HG02852 (cell line): ENCODE results near the gene ALPI.

ENCODE experiments used
- ATAC-seq: cut with Tn5 transposase; IDR thresholded peaks from one replicate; pipeline ENCODE4 v1.9.1; 2021; ENCODE audit warnings: mild to moderate bottlenecking, moderate library complexity; ENCODE audit not compliant: unreplicated experiment

The ALPI gene

DNA sequence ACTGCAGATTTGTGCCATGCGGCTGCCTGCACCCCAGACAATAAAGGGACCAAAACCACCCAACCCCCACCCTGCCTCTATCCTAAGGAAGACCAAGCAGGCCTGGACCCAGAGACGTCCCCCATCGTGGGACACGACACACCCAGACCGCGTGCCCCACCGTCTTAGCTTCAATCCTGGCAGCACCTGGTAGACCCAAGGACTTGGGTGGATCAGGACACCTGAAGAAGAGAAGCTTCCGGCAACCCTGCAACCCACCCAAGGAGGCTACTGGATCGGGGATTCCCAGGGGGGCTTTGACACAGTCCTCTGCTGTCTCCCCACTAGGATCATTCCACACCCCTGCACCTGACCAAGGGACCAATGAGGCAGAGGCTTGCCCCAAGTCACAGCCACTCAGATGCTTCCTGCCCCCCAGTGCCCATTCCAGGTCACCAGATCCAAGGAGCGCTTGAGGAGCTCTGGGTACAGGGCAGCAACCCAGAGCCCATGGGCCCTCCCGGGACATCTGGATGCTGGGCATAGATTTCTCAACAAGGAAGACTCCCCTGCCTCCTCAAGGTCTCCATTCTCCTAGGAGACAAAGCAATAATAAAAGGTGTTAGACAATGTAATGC, 3.6 kb downstream of the ALPI start:
- ATAC-seq, result no peak

DNA sequence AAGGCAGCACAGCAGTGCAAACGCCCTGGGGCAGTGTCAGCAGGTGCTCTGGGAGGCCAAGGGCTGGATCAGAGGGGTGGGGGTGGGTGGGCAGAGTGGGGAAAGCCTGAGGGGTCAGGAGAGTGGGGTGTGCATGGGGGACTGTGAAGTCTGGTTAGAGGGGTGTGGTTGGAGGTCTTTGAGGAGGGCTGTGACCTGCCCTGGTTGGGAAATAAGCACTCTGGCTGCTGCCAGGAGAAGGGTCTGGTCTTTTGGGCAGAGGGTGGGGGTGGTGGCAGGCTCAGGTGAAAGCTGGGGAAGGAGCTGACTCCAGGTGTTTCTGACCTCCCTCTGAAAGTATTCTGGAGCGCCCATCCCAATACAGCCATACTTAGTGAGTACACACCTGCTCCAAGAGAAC, 4.2 kb downstream of the ALPI start:
- no peak for ATAC-seq

DNA sequence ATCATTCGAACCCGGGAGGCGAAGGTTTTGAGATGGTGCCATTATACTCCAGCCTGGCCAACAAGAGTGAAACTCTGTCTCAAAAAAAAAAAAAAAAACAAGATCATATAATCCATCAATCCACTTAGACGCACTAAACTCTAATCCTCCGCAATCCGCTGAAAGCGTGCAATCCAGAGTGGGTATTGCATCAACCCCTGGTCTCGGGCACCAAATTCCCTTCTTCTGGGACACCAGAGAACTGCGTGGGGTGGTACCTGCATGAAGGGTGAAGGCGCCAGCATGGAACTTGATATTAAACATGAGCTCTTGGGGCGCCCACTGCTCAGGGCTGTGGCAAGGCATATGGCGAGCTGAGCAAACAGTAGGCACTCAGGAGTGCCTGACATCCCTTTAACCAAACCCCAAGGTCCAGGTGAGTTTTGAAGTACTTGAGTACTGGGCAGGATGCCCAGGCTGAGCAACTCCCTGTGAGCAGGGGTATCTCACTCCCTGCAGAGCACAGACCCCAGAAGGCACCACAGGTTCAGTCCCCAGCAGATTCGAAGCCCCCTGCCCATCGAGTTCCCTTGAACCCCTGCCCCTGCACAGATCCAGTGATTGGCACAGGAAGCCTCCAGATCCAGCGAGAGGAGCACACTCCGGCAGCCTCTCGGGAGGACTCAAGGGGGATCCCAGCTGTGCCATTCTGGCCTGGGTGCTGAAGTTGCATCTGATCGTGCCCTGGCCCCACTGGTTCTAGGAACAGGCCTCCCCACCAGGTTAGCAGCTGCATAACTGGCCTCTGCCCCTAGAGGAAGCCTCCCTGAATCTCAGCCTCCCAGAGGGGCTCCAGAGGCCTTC, 8.0 kb downstream of the ALPI start:
- ATAC-seq, result no peak

DNA sequence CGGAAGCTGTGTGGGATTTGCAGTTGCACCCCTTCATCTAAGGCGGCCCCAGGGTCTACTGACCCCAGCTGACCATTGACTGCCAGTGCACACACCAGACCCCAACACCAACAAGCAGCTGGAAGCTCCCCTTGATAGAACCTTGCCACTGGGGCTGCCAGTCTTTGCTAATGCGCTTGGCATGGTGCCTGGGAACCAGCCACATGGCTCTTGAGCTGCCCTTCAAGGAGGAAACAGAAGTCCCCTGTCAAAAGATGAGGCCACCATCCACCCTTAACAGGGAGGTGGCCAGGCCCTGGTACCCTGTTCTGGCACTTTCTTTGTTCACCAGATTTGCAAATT, 8.6 kb downstream of the ALPI start:
- no peak for ATAC-seq

DNA sequence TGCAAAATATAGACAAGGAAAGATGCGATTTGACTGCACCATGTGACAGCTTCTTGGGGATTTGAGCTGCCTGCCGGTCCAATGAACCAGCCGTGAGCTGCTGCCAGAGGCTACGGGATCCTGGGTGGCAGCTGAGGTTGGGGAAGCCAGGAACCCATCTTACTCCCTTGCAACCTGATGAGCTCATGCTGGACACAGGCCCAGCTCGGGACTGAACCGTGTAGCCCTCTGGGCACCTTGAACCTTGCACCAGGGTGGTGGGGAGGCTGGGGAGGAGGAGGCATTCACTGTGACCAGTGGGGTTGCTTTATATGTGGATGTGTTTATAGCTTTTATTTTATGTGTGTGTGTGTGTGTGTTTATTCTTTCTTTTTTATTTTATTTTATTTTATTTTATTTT, 9.1 kb downstream of the ALPI start:
- no peak for ATAC-seq

DNA sequence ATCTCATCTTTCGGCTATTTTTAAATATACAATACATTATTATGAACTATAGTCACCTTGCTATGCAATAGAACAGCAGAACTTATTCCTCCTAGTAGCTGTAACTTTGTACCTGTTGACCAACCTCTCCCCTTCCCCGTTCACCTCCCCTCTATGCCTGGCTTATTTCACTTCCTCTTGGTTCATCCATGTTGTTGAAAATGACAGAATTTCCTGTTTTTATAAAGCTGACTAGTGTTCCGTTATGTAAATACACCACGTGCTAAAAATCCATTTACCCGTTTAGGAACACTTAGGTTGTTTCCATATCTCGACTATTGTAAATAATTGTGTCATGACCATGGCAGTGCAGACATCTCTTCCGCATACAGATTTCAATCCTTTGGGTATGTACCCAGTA, 10.3 kb downstream of the ALPI start:
- no peak for ATAC-seq

DNA sequence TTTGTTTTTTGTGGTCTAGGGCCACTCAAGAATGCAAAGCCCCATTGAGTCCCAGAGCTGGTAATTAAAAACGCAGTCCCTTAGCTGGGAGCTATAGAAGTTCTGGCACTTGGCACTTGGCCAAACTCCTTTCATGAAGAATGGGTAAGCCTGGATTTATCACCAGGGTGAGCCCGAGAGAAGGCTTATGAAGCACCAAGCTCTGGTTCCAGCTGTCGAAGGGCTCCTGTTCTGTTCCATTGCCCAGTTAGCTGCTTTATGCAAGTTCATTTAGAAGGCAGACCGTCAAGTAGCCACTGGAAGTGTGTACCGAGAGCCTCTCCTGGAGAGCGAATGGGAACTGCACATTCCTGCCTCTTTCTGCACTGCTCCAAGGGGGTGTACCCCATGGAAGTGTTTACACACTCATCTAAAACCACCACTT, 17.5 kb downstream of the ALPI start:
- no peak for ATAC-seq

DNA sequence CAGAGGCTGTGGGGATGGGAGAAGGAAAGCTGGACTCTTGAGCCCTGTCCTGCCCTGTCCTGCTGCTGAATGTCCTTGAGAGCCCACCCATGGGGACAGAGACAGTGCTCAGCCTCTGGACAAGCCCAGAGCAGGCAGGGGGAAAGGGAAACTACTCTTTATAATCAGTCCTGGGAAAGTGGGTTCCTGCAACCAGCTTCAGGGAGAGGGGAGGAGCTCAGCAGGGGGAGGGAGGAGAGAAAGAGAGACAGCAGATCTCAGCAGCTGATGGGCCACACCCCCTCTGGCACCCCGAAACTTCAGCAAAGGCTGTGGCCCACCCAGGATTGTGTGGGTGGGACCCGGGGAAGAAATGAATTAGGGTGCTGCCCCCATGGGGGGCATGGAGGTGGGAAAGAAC, 20.1 kb downstream of the ALPI start:
- no peak for ATAC-seq

DNA sequence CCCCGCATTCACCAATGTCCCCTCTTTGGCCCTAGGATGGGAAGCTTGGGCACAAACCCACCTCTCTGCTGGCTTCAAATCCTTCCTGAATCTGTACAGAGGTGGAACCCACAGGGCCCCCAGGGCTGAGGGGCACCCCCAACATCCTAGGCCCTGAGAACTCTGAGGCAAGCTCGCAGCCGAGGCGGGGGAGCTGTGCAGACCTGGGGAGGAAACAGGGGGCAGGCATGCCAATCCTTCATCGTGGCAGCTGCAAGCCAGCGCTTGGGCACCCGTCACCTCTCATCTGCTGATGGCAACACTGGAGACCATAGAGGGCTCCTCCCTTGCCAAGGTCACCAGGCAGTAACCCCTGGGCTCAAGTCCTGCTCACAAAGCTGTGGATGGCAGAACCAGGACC, 20.8 kb downstream of the ALPI start:
- ATAC-seq, result no peak

DNA sequence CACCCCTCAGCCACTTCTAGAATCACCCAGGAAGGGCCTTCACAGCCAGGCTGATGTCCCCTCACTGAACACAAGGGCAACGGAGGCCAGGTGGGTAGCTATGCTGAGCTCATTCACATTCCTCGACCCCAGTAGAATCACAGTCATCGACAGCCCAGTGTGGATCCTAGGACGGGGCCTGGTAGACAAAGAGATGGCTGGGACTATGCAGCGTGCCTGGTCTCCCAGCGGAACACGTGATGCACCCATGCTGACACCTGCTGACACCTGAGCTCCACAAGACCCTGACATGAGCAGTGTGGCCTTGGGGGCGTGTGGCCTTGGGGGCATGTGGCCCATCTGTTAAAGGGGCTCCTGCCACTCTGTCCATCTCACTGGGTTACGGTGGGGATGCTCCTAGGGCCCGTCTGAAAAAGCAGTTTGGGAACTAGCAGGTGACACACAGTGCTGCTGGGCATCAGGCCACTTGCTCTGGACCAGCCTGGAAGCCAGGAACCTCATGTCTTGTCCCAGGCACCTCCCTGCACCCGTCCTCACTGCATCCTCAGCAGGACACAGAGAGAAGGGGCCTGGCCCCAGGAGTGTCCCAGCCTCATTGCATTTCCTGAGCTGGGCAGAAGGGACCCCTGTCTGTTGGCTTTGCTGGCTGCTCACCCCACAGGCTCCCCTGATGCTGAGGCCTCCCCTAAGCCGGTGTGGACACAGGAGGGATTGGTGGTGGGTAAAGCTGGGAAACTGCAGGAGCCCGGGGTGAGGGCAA, 22.0 kb downstream of the ALPI start:
- ATAC-seq, result no peak

DNA sequence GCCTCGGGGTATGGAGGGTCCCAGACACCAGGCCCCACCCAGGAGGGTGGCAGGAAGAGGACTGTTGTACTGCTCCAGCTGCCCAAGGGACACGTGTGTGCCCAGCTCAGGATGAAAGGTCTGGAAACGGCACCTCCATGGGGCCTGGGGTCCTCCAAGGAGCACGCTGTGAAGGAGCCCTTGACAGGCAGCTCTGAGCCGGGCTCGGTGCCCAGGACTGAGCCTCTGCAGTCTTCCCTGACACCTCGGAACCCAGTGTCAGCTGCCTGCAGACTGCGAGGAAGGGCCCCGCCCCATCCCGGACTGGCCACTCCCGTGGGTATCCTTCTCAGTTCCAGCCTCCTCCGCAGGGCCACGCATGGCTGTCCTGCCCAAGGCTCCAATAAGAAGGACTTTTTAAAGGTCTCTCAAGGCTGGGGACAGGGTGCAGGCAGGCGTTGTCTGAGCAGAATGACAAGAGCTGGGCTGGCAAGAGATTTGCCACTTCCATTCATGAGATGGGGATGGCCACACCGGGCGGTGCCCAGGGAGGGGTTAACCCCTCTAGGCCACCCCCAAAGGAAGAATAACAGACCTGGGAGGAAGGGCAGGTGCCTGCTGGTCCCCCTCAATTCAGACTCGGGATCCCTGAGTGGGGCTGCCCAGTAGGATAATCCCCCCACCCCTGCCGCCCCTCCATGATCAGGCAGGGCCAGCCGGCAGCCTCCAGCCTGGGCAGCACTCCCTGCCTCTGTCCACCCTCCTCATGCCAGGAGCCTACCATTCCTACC, 22.8 kb downstream of the ALPI start:
- no peak for ATAC-seq

DNA sequence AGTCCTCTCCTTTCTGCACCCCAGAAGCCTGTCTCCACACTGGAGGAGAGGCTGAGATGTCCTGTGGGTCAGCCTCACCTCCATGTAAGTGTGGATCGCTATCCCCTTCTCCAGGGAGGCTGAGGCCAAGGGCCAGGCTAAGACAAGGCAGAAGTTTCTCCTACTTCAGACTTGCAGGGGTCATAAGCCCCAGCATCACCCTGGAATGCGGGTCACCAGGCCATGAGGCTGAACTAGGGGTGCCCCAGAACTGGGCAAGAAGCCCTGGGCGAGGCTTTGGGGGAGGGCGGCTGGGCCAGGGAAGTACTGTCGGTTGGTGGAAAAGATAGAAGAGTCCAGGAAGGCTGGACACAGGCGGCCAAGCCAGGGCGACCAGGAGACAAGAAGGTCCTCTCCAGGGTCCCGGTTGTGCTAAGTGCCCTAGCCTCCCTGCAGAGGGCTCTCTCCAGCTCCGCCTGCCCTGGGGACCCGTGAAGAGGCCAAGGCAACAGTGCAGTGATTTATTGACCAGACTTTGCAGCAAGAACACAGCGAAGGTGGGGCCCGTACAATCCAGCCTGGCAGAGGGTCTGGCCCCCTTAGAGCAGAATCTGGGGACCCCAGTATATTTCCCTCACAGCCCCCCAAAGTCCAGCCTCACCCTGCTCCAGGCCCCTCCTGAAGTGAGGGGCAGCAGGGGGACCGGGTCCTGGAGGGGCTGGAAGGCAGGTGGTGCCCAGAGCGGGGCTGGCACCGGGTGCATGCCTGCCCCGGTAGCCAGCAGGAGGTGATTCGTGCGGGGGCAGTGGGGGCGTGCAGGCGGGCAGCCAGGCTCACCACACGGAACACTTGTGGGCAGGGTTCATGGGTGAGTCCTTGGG, 23.6 kb downstream of the ALPI start:
- no peak for ATAC-seq

DNA sequence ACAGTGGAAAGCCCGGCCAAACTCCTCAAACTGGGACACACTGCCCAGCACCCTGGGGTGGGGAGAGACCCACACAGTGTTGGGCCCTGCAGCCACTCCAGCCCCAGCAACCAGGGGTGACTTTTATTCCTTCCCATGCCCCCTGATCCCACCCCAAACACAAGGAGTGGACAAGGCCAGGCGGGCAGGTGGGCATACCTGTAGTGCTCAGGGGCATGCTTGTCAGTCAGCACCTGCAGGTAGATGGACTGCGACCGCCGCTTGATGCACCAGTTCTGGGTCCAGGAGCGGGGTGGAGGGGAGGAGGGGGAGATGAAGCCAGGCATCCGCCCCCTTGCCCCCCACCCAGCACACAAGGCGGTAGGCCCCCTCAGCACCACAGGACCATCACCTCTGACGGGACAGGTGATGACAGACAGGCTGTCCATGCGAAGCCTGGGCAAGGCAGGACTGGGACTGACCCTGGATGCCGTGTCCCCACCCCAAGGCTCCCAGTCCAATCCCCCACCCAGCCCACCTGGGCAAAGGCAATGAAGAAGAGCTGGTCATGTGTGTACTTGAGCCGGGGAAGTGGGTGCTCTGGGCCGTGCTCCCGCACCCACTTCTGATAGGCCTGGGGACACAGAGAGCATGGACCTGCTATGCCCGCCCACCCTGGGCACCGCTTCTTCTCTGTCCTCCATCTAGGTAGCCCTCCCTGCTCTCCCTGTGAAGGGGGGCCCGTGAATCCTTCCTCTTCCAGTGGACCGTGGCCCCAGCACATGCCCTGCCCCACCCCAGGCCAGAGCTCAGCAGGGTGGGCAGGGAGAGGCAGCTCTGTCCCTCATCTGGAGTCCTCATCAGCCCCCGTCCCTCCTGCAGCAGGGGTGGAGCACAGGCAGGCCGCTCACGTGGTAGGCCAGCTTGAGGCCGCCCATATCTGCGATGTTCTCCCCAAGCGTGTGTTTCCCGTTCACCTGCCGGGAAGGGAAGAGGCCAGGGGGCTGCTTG, 24.5 kb downstream of the ALPI start:
- no peak for ATAC-seq

DNA sequence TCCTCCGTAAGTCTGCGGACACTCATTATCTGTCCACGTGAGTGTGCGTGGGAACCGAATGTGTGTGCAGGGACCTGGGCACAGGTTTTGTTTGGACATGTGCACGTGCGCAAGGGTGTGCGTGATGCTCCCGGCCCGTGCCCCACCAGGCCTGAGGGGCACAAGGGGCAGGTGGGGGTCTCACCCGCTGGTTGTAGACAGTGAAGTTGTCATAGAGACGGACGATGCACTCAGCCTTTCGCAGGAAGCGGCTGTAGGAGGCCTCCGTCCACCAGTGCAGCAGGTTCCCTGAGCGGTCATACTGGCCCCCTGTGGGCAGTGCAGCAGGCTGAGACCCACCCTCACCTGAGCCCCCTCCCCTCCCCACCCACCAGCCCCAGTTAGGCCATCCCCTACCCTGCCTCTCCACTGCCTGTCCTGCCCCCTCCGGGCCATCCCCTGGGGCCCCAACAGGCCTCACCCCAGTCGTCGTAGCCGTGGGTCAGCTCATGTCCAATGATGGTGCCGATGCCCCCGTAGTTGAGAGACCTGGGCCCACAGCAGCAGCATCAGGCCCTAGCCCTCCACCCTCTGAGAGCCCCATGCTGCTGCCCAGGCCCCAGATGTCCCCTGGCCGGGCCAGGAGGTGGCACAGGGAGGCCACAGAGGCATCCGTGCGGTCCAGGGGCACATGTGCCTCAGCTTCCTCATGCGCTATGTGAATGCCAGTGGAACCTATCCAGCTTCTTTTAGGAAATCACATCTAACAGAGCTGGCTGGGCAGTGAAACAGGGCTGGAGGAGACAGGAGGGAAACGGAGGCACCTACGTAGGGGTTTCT, 25.6 kb downstream of the ALPI start:
- ATAC-seq, result no peak

DNA sequence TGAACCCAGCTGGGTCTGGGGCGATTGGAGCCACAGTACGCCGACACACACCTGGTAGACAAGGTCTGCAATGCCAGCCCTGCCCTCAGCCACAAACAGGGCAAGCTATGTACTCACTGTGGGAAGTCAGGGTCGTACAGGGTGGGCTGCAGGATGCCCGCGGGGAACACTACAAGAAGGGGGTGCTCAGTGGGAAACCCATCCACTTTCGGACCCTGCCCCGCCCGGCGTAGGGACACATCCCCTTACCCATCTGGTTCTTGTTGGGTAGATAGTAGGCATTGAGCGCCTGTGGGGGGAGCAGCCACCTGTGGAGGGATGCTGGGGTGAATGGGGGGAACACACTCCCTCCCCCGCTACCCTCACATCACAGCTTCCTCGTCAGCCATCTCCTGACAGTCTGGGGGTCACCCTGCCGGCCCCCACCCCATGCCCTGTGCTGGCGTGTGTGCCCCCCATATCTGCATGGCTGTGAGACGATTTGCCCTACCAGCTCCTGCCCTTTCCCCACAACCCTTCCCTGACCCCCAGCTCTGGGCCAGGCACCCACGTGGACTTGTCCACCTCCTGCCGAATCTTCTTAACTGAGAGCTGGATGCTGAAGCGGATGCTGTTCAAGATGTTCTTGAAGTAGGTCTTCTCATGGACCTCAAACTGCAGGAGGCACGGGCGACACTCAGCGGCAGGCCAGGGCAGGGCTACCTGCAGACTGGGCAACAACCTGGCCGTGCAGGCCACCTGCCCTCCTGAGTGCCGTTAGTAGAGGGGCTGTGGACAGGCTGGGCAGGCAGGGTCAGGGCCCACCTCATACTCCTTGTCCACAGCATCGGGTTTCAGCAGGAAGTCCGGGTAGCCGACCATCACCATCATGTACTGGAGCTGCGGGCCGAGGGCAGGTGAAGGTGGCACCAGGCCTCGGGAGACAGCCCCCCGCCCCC, 26.6 kb downstream of the ALPI start:
- no peak for ATAC-seq

DNA sequence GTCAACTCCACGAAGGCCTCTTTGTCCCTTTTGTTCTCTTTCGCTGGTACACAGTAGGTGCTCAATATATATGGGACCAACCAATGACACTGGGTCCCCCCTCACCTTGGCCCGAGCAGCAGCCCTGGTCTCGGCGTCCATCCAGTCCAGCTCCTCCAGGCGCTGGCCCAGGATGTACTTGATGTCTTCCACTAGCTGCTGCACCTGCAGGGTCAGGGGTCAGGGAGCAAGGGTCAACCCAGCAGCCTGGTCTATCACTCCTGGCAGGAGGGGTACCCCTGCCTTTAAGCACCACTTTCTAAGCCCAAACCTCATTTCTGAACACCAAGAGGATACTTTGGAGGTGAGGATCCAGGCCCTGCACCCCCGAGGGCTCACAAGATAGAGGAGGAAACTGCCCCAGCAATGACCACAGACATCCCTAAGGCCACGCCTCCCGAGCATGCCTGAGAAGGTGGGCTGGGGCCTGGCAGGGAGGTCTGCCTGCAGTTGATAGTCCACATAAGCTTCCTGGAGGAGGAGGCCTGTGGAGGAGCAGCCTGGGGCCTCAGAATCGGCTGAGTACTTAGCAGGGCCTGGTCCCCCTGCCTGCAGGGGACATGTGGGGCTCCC, 27.5 kb downstream of the ALPI start:
- no peak for ATAC-seq
